ENCODE data around the gene PDZD4. TPM values are rescaled to one million over a fixed set of nuclear protein-coding genes. Genes with fewer than 3 reads are reported as not detected.

The PDZD4 gene
- total and polyA plus RNA-seq, 9 of the 15 experiments (the other 6 are each of a cell fraction or from before 2014, with no cell fraction given) = 0.05 to 0.38 (median 0.07) TPM; not detected in 5

DNA sequence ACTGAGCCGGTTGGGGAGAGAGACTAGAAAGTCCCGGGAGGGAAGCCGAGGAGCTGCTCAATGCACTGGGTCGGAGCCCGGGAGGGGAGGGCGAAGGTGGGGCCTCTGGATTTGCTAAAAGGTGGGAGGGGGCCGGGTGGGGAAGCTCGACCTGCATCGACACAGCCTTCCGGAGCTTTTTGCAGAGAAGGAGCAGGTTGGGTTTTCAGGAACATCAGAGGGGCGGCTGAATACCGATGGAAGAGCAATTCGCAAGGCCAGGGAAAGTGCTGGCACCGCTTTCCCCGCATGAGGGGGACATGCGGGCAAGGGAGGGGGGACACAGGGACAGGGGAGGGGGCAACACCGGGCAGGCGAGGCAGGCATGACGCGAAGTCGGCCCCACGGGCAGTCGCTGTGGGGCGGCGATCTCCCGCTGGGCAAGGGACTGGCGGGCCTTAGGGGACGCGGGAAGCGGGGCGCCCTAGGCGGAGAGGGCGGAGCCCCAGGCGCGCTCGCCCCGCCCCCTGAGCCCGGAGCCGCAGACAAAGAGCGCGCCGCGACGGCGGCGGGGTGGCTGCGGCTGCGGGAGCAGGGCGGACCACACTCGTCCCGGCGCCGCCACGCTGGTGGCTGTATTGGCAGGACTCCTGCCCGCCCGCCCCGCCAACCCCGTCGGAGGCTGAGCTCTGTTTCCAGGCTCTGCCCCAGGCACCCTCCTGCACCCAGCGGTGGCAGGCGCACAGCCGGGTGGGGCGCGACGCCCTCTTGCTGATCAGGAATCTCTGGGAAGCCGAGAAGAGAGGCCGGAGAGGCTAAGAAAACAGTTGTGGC lies 11.6 kb downstream of the PDZD4 start:
- H4K20me1 ChIP-seq (replicated peaks; ENCODE audit: control insufficient read depth, insufficient read depth, low read length) = no peaks in the 10 kb centered on the region; the same call in 1 of the 2 replicates
- no peaks in the 10 kb centered on the region for H3K36me3 ChIP-seq (ENCODE audit: control insufficient read depth, insufficient read depth, low read length)
- H3K4me1 ChIP-seq (replicated peaks in 1 of 2; ENCODE audit: control insufficient read depth in 2 of 2, insufficient read depth in 2 of 2, low read length in 2 of 2) = peaks cover 5 to 18% of the 10 kb centered on the region in 2 experiments; a peak in 4 of 5 replicates
- no peak overlapping the region for H3K27ac ChIP-seq (ENCODE audit: extremely low read depth, low read depth, low read length)
- ChIA-PET POLR2A (interaction anchor here (0.6 kb wide), 2 partner anchors 13 to 139 kb away, joined by 3 read pairs; no protein-coding TSS in a partner anchor), CTCF (ENCODE audit: low intra/inter-chr PET ratio) (no interaction called here)
- H3K9me3 ChIP-seq (replicated peaks; ENCODE audit: control insufficient read depth, insufficient read depth, low read depth, low read length) = no peaks in the 10 kb centered on the region
- peak overlapping the region; percentile 90 for H2AFZ ChIP-seq (ENCODE audit: low read depth, low read length)
- intact Hi-C loops (cut with micrococcal nuclease) (no loop called here), in situ Hi-C loops (cut with MboI) (loop anchor here (5.0 kb wide), 1 partner anchor 321 kb away; no protein-coding TSS in a partner anchor)
- BruUV-seq (replicated peaks) = no TSS peak
- peak overlapping the region; percentile 40 for H3K4me3 ChIP-seq
- WGBS (ENCODE audit: insufficient coverage, low coverage, missing lambda C conversion rate) = 13% methylated on average over 16 of the region's 67 CpGs
- no peaks in the 10 kb centered on the region for H3K79me2 ChIP-seq (ENCODE audit: control insufficient read depth, insufficient read depth, low read length)
- peak overlapping the region; percentile 41 to 90 for H3K9ac ChIP-seq (ENCODE audit: insufficient read depth in 1 of 2, low read depth in 2 of 2, low read length in 2 of 2)
- ATAC-seq (peak; percentile 95), DNase-seq (ENCODE audit: extremely low read depth in 1 of 4, low spot score in 3 of 4) (peak; percentile 71 to 91 (median 88)), FAIRE-seq (no peak)
- peak overlapping the region; percentile 73 for H3K4me2 ChIP-seq (ENCODE audit: insufficient read depth, low read length)
- H3K27me3 ChIP-seq (ENCODE audit: control insufficient read depth in 2 of 2, insufficient read depth in 2 of 2, low read length in 2 of 2) = peaks cover 3 to 11% of the 10 kb centered on the region in 2 experiments; a peak in 3 of 5 replicates
- H3K9me1 ChIP-seq (ENCODE audit: control insufficient read depth, insufficient read depth, low read length) = no peaks in the 10 kb centered on the region
- TF ChIP-seq NR1H2 (CRISPR knock-in tag; IDR thresholded peaks at IDR 0.05) (no peak), HNRNPH1 (optimal IDR thresholded peaks at IDR 0.05; ENCODE audit: low read depth, low read length) (no peak), ZBTB7A (IDR thresholded peaks at IDR 0.05; ENCODE audit: borderline replicate concordance, control insufficient read depth, low read depth, low read length) (no peak; the same call in 1 of the 2 replicates), BACH1 (tag; IDR thresholded peaks at IDR 0.05) (no peak), ZNF12 (CRISPR knock-in tag; IDR thresholded peaks at IDR 0.05) (no peak), TBL1XR1 (IDR thresholded peaks at IDR 0.05; ENCODE audit: low read length in 2 of 2) (no peak), GABPB1 (CRISPR knock-in tag; IDR thresholded peaks at IDR 0.05) (0 out of 2 replicates have a peak, but pooled peaks have one; percentile 36)
- TF ChIP-seq, protein P1, sequence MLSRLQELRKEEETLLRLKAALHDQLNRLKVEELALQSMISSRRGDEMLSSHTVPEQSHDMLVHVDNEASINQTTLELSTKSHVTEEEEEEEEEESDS (CRISPR knock-in tag; IDR thresholded peaks at IDR 0.05) = no peak
- TF ChIP-seq, protein P2, sequence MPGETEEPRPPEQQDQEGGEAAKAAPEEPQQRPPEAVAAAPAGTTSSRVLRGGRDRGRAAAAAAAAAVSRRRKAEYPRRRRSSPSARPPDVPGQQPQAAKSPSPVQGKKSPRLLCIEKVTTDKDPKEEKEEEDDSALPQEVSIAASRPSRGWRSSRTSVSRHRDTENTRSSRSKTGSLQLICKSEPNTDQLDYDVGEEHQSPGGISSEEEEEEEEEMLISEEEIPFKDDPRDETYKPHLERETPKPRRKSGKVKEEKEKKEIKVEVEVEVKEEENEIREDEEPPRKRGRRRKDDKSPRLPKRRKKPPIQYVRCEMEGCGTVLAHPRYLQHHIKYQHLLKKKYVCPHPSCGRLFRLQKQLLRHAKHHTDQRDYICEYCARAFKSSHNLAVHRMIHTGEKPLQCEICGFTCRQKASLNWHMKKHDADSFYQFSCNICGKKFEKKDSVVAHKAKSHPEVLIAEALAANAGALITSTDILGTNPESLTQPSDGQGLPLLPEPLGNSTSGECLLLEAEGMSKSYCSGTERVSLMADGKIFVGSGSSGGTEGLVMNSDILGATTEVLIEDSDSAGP (CRISPR knock-in tag; IDR thresholded peaks at IDR 0.05) = no peak
- TF ChIP-seq, protein P3, sequence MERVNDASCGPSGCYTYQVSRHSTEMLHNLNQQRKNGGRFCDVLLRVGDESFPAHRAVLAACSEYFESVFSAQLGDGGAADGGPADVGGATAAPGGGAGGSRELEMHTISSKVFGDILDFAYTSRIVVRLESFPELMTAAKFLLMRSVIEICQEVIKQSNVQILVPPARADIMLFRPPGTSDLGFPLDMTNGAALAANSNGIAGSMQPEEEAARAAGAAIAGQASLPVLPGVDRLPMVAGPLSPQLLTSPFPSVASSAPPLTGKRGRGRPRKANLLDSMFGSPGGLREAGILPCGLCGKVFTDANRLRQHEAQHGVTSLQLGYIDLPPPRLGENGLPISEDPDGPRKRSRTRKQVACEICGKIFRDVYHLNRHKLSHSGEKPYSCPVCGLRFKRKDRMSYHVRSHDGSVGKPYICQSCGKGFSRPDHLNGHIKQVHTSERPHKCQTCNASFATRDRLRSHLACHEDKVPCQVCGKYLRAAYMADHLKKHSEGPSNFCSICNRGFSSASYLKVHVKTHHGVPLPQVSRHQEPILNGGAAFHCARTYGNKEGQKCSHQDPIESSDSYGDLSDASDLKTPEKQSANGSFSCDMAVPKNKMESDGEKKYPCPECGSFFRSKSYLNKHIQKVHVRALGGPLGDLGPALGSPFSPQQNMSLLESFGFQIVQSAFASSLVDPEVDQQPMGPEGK (CRISPR knock-in tag; IDR thresholded peaks at IDR 0.05; ENCODE audit: borderline replicate concordance) = no peak
- TF ChIP-seq, protein P4, sequence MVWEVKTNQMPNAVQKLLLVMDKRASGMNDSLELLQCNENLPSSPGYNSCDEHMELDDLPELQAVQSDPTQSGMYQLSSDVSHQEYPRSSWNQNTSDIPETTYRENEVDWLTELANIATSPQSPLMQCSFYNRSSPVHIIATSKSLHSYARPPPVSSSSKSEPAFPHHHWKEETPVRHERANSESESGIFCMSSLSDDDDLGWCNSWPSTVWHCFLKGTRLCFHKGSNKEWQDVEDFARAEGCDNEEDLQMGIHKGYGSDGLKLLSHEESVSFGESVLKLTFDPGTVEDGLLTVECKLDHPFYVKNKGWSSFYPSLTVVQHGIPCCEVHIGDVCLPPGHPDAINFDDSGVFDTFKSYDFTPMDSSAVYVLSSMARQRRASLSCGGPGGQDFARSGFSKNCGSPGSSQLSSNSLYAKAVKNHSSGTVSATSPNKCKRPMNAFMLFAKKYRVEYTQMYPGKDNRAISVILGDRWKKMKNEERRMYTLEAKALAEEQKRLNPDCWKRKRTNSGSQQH (CRISPR knock-in tag; IDR thresholded peaks at IDR 0.05) = no peak
- TF ChIP-seq, protein P5, sequence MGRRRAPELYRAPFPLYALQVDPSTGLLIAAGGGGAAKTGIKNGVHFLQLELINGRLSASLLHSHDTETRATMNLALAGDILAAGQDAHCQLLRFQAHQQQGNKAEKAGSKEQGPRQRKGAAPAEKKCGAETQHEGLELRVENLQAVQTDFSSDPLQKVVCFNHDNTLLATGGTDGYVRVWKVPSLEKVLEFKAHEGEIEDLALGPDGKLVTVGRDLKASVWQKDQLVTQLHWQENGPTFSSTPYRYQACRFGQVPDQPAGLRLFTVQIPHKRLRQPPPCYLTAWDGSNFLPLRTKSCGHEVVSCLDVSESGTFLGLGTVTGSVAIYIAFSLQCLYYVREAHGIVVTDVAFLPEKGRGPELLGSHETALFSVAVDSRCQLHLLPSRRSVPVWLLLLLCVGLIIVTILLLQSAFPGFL (CRISPR knock-in tag; IDR thresholded peaks at IDR 0.05) = no peak

Measured in K562 (cell line).